Cardiac septum (tissue), 1 donor: ENCODE measurements around the gene CREG2. TPM values are rescaled to one million over a fixed set of nuclear protein-coding genes. Genes with fewer than 3 reads are reported as not detected.

Experiments used
- DNase-seq: peaks from one replicate; pipeline ENCODE4 v3.0.0-alpha.2; 2020; ENCODE audit warnings: low spot score
- intact Hi-C: fragments of 100-400 bp; cut with DNase I; formaldehyde crosslinking; loops from one replicate; pipeline ENCODE4 v1.14.0; 2022
- long read RNA-seq: library from polyadenylated mRNA; unstranded; transcript quantifications from one replicate; pipeline ENCODE4 v2.0.0, GENCODE V29; 2021
- total RNA-seq: library from RNA; stranded (reverse); fragmentation: NEBNext Ultra II Directional; extraction: Animal tissue kit (Norgen Biotek cat#: 25700); gene quantifications from one replicate; pipeline ENCODE4 v1.2.1, GENCODE V29; 2021
- donor health status: DM: no; HTN: no; CAD: no.

Gene CREG2, protein sequence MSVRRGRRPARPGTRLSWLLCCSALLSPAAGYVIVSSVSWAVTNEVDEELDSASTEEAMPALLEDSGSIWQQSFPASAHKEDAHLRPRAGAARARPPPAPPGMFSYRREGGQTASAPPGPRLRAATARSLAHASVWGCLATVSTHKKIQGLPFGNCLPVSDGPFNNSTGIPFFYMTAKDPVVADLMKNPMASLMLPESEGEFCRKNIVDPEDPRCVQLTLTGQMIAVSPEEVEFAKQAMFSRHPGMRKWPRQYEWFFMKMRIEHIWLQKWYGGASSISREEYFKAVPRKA
- total RNA-seq = 0.81 TPM
- long read RNA-seq, partial matches to known transcripts = 3 of 4 reads
- long read RNA-seq, other reads (novel, unspliced or antisense) = 0 of 4 reads

DNA sequence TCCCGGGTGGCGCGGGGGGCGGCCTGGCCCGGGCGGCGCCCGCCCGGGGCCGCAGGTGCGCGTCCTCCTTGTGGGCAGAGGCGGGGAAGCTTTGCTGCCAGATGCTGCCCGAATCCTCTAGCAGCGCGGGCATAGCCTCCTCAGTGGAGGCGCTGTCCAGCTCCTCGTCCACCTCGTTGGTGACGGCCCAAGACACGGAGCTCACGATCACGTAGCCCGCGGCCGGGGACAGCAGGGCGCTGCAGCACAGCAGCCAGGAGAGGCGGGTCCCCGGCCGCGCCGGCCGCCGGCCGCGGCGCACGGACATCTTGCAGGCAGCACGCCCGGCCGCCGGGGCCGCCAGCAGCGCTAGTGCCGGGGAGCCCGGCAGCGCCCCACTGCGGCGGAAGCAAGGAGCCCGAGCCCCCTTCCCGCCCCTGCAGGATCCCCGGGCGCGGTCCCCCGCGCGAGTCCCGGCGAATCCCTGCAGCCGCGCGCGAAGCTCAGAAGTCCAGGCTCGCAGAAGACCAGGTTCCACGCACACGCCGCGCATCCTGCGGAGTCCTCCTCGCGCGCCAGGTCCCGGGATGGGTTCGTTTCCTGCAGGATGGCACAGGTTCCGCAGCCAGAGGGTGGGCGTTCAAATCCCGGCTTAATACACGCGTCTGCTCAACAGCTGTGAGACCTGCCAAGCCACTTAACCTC, at the start of gene CREG2:
Gene CREG2 (minus strand): TSS at position 353 of the 684 bp plus-strand sequence. CDS start 46 bp downstream, at position 307.
- intact Hi-C loops = no loop called here
- DNase-seq = peak; percentile 80

DNA sequence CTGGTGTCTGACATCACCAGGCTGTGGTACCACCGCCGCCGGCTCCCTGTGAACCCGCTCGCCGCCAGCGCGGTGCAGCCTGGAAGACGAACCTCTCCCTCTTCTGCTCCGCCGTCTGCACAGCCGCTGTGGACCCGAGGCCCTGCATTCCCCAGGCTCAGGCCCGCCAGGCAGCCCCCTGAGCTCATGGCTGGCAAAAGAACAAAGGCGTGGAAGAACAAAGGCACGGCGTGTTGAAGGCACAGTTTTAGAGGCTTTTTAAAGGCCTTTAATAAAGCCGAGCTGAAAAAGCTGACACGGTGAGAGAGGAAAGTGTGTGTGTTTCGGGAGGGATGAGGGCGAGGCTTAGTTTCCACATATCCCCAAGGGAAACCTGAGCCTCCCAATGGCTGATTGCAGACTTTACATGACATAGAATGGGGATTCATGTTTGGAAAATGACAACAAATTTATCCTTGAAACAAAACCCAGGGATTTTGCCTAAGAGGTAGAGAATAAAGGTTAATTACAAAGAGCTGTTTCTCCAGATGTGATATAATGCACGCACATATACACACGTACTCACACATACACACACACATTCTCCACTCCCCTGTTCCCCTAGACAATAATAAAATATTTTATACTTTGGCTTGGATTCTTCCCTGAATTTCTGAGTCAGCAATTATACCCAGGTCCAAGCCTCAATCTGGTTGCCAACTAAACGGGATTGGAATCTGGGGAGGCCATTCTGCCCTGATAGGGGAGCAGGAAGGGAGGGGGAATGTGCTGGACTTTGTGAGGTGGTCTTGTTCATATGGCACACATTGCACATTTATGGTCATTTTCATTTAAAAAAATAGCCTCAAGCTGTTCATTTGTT, 47.9 kb upstream of the CREG2 start:
- DNase-seq = no peak
- intact Hi-C loops = loop anchor here (10.0 kb wide), 1 partner anchor 260 kb away; the partner anchor contains the start of gene MAP4K4

DNA sequence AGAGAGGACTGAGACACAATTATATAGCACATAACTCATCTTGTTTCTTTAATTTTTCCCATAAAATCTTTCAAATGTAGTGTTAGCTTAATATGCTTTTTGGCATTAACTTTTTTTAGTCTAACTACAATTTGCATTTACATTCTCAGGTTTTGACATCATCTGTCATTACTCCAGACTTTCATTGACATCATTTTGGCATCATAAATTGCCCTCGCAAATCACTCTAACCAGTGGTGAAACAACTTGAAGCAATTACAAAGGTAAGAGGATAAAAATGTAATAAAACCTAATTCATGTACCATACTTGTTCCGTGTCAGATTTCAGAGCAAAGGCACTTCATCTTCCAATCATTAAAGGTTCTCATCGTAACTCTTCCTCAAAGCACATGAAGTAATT, 46.2 kb upstream of the CREG2 start:
- no peak for DNase-seq
- intact Hi-C loops = loop anchor here (10.0 kb wide), 1 partner anchor 261 kb away; the partner anchor contains the start of gene MAP4K4

DNA sequence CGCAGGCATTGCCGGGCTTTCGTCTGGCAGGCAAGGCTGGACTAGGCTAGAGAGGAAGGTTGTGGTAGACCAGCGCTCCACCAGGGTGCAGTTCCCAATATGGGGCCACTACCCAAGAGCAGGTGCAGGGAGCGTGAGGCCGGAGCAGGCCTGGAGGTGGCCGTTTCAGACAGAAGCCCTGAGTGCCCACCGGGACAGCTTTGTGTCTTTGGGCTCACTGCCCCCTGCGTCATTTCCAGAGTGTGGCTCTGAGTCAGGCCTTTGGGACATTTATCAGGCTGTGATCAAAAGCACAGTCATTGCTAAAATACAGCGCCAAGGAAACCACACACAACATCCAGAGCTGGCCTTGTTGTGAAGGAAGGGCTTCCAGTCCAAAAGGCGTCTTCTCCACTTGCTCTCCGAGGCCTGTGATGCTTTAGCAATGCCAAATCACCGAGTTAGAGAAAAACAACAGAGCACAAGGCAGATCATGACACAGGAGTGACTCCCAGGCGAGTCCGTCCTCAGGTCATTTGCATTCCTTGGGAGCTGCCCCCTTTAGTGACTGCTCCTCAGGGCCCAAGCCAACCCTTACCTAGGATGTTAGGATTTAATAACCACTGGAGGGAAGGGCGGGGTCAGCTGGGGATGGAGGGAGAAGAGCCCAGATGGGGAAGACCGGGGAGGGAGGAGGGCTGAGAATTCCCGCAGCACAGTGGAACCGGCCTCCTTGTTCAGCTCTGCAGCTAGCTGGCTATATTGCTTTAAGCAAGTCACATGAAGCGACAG, 45.3 kb upstream of the CREG2 start:
- DNase-seq = no peak

DNA sequence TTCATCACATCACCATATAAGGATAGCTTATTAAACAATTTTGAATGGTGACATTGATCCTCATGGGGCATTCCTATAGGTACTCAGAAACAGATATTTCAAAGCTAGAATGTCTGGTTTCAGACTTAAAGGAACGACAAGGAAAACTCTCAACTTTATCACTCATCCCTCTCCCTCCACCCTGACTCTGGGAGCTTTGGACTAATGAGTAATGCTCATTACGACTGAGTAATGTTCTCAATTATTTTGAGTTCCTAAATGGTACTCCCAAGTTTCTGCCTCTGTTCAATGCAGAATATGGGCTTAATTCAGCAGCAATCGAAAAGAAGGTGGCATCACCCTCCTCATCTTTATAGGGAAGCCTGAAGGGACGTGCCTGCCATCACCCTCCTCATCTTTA, 44.2 kb upstream of the CREG2 start:
- DNase-seq = no peak
- intact Hi-C loops = loop anchor here (10.0 kb wide), 1 partner anchor 263 kb away; the partner anchor contains the start of gene MAP4K4

More for the DNA sequence above, 45.3 kb upstream of the CREG2 start:
- intact Hi-C loops = loop anchor here (10.0 kb wide), 1 partner anchor 262 kb away; the partner anchor contains the start of gene MAP4K4

DNA sequence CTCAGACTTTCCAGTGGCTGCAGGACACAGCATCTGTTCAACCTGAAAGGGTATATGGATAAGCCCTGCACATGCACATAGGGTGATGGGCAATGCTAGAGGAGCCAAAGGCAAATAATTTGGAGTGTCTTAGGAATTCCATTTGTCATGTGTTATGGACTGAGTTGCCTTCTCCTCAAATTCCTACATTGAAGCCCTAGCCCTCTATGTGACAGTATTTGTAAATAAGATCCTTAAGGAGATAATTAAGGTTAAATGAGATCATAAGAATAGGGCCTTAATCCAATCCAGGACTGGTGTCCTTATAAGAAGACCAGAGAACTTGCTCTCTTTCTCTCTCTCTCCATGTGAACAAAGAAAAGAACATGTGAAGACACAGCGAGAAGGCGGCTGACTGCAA, 42.9 kb upstream of the CREG2 start:
- no peak for DNase-seq
- intact Hi-C loops = loop anchor here (10.0 kb wide), 1 partner anchor 265 kb away; the partner anchor contains the start of gene MAP4K4

DNA sequence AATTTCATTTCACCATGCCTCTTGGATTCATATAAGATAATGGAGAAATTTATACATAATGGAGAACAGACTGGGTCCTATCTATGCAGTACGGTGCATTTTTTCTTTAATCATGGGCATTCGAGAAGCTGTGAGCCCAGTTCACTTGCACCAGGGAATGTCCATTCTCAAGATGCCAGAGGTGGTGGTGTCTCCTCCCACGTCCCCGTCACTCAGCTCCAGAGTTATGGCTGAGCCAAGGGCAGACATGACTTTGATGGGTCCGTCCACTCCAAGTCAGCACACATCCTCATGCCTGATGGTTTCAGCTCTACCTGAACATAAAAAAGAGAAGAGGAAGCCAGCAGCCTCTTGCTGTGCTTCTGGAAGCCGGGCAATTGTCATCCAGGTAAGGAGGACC, 42.1 kb upstream of the CREG2 start:
- intact Hi-C loops = no loop called here

DNA sequence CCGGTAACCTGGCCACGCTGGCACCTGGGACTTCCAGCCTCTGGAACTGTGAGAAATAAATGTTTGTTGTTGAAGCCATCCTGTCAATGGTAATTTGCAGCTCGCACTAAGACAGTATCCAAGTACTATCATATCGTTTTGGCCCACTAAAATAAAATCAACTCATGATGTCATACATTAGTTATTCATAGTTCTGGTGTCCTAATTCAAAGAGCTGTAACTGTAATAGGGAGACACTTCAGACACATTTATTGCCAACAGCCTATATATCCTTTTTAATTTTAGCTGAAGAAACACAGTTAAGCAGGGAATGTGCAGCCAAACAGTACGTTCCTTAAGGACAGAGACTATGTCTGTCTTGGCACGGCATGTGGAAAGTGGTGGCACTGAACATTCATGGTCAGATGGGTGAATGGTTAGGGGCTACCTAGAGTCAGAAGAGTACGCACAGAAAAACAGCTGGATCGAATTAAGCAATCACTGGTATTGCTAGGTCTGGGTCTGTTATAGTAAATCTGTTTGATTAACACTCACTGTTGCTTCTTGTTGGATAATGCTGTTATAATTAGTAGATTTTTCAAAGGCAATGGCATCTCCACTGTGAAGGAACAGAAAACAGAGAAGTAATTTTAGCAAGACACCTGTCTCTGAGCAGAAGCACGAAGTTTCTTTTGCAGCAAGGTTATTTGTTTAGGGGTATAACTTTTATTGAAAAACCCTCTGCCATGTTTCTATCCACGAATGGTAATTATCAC, 41.3 kb upstream of the CREG2 start:
- no peak for DNase-seq
- intact Hi-C loops = no loop called here

More for the DNA sequence above, 42.1 kb upstream of the CREG2 start:
- no peak for DNase-seq

DNA sequence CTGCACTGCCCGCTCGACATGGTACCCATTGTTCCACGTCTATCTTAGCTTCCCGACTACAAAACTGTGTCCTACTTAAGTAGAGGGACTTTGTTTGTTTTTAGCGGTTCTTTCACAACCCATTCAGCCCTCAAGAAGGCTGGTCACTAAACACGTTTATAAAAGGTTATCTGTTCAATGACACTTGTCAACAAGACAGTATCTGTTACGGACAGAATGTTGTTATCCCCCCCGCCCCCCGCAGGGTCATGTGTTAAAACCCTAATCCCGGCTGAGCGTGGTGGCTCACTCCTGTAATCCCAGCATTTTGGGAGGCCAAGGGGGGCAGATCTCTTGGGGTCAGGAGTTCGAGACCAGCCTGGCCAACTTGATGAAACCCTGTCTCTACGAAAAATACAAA, 40.4 kb upstream of the CREG2 start:
- intact Hi-C loops = no loop called here
- no peak for DNase-seq

DNA sequence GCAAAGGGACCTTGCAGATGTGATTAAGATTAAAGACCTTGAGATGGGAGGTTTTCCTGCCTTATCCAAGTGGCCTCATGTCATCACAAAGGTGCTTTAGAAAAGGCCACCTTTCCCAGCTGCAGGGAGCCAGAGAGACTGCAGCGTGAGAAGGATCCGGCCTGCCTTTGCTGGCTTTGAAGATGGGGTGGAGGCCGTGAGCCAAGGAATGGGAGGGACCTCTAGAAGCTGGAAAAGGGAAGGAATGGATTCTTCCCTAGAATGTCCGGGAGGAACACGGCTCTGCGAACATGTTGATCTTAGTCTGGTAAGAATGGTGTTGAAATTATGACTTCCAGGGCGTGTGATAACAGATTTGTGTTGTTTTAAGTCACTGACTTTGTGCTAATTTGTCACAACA, 39.9 kb upstream of the CREG2 start:
- intact Hi-C loops = no loop called here

DNA sequence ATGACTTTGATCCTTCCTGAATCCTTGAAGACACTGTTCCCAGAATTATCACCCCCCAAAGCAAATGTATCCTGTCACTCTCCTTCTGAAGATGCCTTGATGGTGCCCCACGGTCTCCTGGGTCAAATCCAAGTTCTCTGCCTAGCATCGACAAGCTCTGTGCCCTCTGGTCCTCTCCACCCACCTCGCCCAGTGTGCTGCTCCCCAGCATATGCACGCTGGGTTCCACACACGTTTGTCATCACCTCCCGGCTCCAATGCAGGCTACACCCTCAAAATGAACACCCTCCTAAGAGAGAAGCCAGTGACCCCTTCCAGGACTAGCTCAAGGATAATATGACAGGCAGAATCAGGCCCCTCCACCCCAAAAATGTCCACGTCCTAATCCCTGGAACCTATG, 39.5 kb upstream of the CREG2 start:
- intact Hi-C loops = no loop called here
- DNase-seq = no peak

More for the DNA sequence above, 39.9 kb upstream of the CREG2 start:
- no peak for DNase-seq

DNA sequence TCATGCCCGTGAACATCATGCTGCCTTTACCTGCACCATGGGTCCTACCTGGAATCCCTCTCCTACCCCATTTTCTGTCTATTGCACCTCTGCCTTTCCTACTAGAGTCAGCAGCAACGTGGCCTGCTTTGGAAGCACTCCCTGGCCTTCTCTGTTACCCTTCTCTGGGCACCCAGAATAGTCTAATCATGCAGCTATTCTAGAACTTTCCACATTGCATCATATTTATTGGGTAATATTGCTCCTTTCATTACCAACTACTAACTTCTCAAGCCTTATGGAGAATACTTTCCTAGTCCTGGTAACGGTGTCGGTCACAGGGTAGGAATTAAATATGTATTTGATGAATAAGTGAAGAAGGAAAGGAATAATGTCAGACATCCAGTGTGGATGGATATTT, 33.3 kb upstream of the CREG2 start:
- intact Hi-C loops = no loop called here
- DNase-seq = no peak

DNA sequence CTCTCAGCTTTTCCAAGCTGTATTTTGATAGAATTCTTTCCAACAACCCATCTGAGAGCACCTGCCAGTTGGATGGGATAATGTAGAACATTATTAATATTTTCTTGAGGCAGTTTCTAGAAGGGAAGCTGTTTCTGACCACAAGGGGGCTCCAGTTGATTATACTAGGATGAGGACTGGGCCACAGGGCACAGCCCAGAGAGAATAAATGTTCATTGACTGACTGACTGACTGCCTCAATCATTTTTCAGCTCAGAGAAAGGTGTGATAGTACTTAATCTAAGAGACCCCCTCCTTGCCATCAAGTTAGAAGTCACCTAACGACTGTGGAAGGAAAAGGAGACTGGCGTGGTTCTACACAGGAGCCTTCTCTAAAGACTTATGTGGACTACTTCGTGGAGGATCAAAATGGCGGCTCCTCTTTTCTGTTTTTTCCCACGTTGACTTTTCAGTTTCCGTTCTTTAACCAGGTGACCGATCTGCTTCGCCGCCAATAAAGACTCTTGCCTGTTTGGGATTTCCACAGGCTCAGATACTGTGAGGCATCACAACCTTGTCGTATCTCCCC, 31.9 kb upstream of the CREG2 start:
- intact Hi-C loops = loop anchor here (1.0 to 10.0 kb wide), 3 partner anchors 74 to 412 kb away; no protein-coding TSS in a partner anchor
- DNase-seq = no peak

DNA sequence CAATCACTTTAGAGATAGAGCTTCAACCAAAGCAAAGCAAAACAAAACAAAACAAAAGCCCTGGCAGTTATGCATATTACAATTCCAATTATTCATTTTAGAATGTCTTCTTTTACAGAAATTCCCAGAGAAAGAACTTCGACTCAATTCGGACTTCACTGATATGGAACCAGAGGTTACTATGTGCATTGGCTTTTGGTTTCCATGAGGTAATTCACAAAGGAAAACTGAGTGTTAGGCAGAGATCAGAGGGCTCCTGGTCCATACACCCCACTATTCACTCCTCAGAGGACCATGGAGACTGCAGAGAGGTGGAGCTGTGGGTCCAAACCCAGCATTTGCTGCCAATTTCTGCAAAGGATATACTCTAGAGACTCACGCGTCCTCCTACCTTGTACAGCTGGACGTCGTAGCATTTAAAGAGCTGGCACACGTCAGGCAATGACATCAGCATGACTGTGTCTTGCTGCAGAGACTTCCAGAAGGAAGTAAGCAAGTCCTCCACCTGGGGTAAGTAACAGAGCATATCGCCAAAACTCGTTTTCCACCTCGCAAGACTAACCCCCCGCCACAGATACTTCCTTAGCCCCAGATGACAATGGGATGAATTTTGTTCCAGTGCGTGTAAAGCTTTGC, 31.3 kb upstream of the CREG2 start:
- intact Hi-C loops = loop anchor here (1.0 to 10.0 kb wide), 3 partner anchors 74 to 413 kb away; no protein-coding TSS in a partner anchor
- no peak for DNase-seq

DNA sequence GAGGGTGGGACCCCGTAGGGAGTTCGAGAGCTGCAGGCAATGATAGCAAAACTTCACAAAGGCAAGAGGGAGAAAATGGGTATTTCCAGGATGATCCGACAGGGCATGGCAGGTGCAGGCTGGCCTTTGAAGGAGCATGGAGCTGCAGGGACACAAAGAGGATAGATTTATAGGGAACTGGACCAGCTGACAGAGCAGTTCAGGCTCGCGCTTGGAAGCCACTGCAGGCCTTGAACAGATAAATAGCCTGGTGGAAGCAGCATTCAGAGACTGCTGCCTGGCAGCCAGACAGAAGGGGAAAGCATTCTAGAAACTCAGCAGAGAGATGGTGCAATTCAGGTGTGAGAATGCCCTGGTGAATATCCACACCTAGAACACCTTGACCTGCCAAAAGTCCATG, 29.3 kb upstream of the CREG2 start:
- intact Hi-C loops = loop anchor here (10.0 kb wide), 1 partner anchor 72 kb away; no protein-coding TSS in a partner anchor
- no peak for DNase-seq

DNA sequence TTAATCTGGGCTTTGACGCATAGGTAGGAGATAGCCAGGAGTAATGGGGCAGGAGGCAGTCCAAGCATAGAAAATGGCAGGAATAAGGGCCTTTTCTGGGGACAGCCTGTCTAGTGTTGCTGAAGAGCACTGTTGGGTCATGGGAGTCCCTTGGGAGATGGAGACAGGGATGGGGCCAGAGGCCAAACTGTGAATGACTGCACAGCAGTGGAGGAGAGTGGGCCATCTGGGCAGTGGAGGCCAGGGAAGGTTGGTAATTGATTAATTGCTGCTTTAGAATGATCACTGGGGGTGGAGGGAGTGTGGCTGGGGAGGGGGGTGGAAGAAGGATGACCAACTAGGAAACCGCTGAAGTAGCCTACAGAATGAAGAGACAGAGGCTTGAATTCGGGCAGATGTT, 28.6 kb upstream of the CREG2 start:
- DNase-seq = no peak
- intact Hi-C loops = loop anchor here (10.0 kb wide), 1 partner anchor 71 kb away; no protein-coding TSS in a partner anchor

DNA sequence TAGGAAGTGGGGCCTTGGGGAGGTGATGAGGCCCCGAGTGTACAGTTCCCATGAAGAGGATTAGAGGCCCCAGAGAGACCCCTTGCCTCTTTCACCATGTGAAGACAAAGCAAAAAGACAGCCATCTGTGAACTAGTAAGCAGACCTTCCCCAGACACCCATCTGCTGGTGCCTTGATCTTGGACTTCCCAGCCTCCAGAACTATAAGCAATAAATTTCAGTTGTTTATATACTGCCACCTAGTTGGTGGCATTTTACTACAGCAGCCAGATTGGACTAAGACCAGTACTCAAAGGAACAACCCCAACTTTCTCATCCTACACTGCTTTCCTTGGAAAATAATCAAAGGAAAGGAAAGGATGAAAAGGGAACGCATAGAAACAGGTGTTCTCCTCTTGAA, 27.9 kb upstream of the CREG2 start:
- intact Hi-C loops = loop anchor here (10.0 kb wide), 1 partner anchor 70 kb away; no protein-coding TSS in a partner anchor

More for the DNA sequence above, 27.9 kb upstream of the CREG2 start:
- no peak for DNase-seq
